ENCODE data around the gene SLC50A1. TPM values are rescaled to one million over a fixed set of nuclear protein-coding genes. Genes with fewer than 3 reads are reported as not detected.

SLC50A1 gene
- polyA plus RNA-seq, 2 of the 4 experiments (the other 2 are of a cell fraction): 28.2 to 39.4 TPM

DNA sequence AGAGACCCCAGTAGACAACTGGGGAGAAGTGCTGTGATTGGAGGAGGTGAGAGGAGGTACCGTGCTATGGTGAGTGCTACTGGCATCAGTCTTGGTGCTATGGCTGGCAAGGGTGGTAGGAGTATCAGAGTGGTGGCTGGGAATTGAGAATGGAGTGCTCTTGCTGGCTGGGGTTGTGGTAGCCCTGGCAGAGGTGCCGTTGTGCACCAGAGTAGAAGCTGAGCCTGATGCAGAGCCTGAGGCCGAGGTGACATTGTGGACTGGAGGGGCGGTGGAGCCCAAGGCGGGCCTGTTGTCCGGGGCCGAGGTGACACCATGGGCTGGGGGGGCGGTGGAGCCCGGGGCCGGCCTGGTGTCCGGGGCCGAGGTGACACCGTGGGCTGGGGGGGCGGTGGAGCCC is 52.6 kb downstream of the SLC50A1 start:
- Histone ChIP-seq H3K9me3 (no peaks in the 10 kb centered on the region), H3K4me2 (no peak overlapping the region), H3K4me1 (peaks cover 14% of the 10 kb centered on the region), H3K27ac (no peak overlapping the region), H3K4me3 (no peak overlapping the region)
- ATAC-seq (peak; percentile 4 to 11; a peak in 1 of 6 replicates), DNase-seq (ENCODE audit: low read depth in 1 of 2, low spot score in 1 of 2) (no peak), FAIRE-seq (no peak)
- ChIA-PET POLR2A (no interaction called here), CTCF (interaction anchor here (1.0 to 5.6 kb wide), 2 partner anchors 14 to 62 kb away, joined by 3 to 51 read pairs; partner anchors contain the start of genes KRTCAP2 and TRIM46)
- TF ChIP-seq NPAS2 (CRISPR knock-in tag; IDR thresholded peaks at IDR 0.05; ENCODE audit: borderline replicate concordance): no peak
- no peak for TF ChIP-seq EHMT2 (IDR thresholded peaks at IDR 0.05; ENCODE audit: low read depth)
- TF ChIP-seq KDM1A (IDR thresholded peaks at IDR 0.05; ENCODE audit: low read depth): no peak
- TF ChIP-seq CEBPB (IDR thresholded peaks at IDR 0.05): no peak
- TF ChIP-seq CBX2 (IDR thresholded peaks at IDR 0.05; ENCODE audit: borderline replicate concordance, low read depth): no peak
- no peak for TF ChIP-seq TFCP2L1 (CRISPR knock-in tag; IDR thresholded peaks at IDR 0.05)
- TF ChIP-seq, protein P1, sequence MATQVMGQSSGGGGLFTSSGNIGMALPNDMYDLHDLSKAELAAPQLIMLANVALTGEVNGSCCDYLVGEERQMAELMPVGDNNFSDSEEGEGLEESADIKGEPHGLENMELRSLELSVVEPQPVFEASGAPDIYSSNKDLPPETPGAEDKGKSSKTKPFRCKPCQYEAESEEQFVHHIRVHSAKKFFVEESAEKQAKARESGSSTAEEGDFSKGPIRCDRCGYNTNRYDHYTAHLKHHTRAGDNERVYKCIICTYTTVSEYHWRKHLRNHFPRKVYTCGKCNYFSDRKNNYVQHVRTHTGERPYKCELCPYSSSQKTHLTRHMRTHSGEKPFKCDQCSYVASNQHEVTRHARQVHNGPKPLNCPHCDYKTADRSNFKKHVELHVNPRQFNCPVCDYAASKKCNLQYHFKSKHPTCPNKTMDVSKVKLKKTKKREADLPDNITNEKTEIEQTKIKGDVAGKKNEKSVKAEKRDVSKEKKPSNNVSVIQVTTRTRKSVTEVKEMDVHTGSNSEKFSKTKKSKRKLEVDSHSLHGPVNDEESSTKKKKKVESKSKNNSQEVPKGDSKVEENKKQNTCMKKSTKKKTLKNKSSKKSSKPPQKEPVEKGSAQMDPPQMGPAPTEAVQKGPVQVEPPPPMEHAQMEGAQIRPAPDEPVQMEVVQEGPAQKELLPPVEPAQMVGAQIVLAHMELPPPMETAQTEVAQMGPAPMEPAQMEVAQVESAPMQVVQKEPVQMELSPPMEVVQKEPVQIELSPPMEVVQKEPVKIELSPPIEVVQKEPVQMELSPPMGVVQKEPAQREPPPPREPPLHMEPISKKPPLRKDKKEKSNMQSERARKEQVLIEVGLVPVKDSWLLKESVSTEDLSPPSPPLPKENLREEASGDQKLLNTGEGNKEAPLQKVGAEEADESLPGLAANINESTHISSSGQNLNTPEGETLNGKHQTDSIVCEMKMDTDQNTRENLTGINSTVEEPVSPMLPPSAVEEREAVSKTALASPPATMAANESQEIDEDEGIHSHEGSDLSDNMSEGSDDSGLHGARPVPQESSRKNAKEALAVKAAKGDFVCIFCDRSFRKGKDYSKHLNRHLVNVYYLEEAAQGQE (IDR thresholded peaks at IDR 0.05): no peak
- no peak for TF ChIP-seq MAFK (IDR thresholded peaks at IDR 0.05; ENCODE audit: partially characterized antibody)
- TF ChIP-seq NFE2L2 (conservative IDR thresholded peaks at IDR 0.05; ENCODE audit: low read length): no peak
- no peak for TF ChIP-seq PBX3 (IDR thresholded peaks at IDR 0.05)
- no peak for TF ChIP-seq PHF8 (IDR thresholded peaks at IDR 0.05; ENCODE audit: borderline replicate concordance, low read depth)
- TF ChIP-seq, protein P2, sequence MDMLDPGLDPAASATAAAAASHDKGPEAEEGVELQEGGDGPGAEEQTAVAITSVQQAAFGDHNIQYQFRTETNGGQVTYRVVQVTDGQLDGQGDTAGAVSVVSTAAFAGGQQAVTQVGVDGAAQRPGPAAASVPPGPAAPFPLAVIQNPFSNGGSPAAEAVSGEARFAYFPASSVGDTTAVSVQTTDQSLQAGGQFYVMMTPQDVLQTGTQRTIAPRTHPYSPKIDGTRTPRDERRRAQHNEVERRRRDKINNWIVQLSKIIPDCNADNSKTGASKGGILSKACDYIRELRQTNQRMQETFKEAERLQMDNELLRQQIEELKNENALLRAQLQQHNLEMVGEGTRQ (IDR thresholded peaks at IDR 0.05): no peak
- WGBS (ENCODE audit: missing lambda C conversion rate): 86% methylated on average over 6 of the region's 14 CpGs

Small RNA genes within 50 kb of the gene (small RNA-seq; reads per million reads assigned to genes)
- gene HMGN2P18: 0 reads per million in 6 experiments
- 0 reads per million in 6 experiments for gene RF00019

Other genes starting within 250 kb of the SLC50A1 start
- 31.4 and 35.7 TPM in 2 replicates for gene PMVK, start 199.1 kb upstream of the SLC50A1 start, polyA plus RNA-seq (2011; rRNA removed)
- 52.0 to 57.3 TPM (median 53.0 TPM) in 3 replicates for gene PMVK, start 199.1 kb upstream of the SLC50A1 start, polyA plus RNA-seq (2017; fragmentation: RNase III; extraction: RNeasy Plus Mini Kit Qiagen cat#74134 plus additional on column Dnase treatment)
- 15.0 and 16.8 TPM in 2 replicates for gene PBXIP1, start 179.8 kb upstream of the SLC50A1 start, polyA plus RNA-seq (2011; rRNA removed)
- gene PBXIP1, start 179.8 kb upstream of the SLC50A1 start, polyA plus RNA-seq (2017; fragmentation: RNase III; extraction: RNeasy Plus Mini Kit Qiagen cat#74134 plus additional on column Dnase treatment): 13.9 to 22.4 TPM (median 20.8 TPM) in 3 replicates
- 24.6 and 25.8 TPM in 2 replicates for gene PYGO2, start 174.1 kb upstream of the SLC50A1 start, polyA plus RNA-seq (2011; rRNA removed)
- gene PYGO2, start 174.1 kb upstream of the SLC50A1 start, polyA plus RNA-seq (2017; fragmentation: RNase III; extraction: RNeasy Plus Mini Kit Qiagen cat#74134 plus additional on column Dnase treatment): 15.7 to 18.9 TPM (median 18.3 TPM) in 3 replicates
- gene SHC1, start 165.1 kb upstream of the SLC50A1 start, polyA plus RNA-seq (2011; rRNA removed): 174 and 203 TPM in 2 replicates
- 117 to 124 TPM (median 118 TPM) in 3 replicates for gene SHC1, start 165.1 kb upstream of the SLC50A1 start, polyA plus RNA-seq (2017; fragmentation: RNase III; extraction: RNeasy Plus Mini Kit Qiagen cat#74134 plus additional on column Dnase treatment)
- 725 and 787 TPM in 2 replicates for gene CKS1B, start 161.2 kb upstream of the SLC50A1 start, polyA plus RNA-seq (2011; rRNA removed)
- gene CKS1B, start 161.2 kb upstream of the SLC50A1 start, polyA plus RNA-seq (2017; fragmentation: RNase III; extraction: RNeasy Plus Mini Kit Qiagen cat#74134 plus additional on column Dnase treatment): 345 to 366 TPM (median 356 TPM) in 3 replicates
- gene FLAD1, start 152.5 kb upstream of the SLC50A1 start, polyA plus RNA-seq (2011; rRNA removed): 43.5 and 57.1 TPM in 2 replicates
- gene FLAD1, start 152.5 kb upstream of the SLC50A1 start, polyA plus RNA-seq (2017; fragmentation: RNase III; extraction: RNeasy Plus Mini Kit Qiagen cat#74134 plus additional on column Dnase treatment): 34.1 to 38.2 TPM (median 36.0 TPM) in 3 replicates
- 0.32 TPM in 1 of 2 replicates, not detected in the other for gene LENEP, start 142.3 kb upstream of the SLC50A1 start, polyA plus RNA-seq (2011; rRNA removed)
- gene LENEP, start 142.3 kb upstream of the SLC50A1 start, polyA plus RNA-seq (2017; fragmentation: RNase III; extraction: RNeasy Plus Mini Kit Qiagen cat#74134 plus additional on column Dnase treatment): not detected in 3 replicates
- 20.5 and 20.8 TPM in 2 replicates for gene ZBTB7B, start 133.1 kb upstream of the SLC50A1 start, polyA plus RNA-seq (2011; rRNA removed)
- 24.7 to 30.7 TPM (median 29.0 TPM) in 3 replicates for gene ZBTB7B, start 133.1 kb upstream of the SLC50A1 start, polyA plus RNA-seq (2017; fragmentation: RNase III; extraction: RNeasy Plus Mini Kit Qiagen cat#74134 plus additional on column Dnase treatment)
- 1.0 and 1.5 TPM in 2 replicates for gene DCST2, start 102.1 kb upstream of the SLC50A1 start, polyA plus RNA-seq (2011; rRNA removed)
- gene DCST2, start 102.1 kb upstream of the SLC50A1 start, polyA plus RNA-seq (2017; fragmentation: RNase III; extraction: RNeasy Plus Mini Kit Qiagen cat#74134 plus additional on column Dnase treatment): 0.23 to 0.46 TPM (median 0.43 TPM) in 3 replicates
- gene DCST1, start 102.0 kb upstream of the SLC50A1 start, polyA plus RNA-seq (2011; rRNA removed): 0.06 TPM in 1 of 2 replicates, not detected in the other
- not detected in 3 replicates for gene DCST1, start 102.0 kb upstream of the SLC50A1 start, polyA plus RNA-seq (2017; fragmentation: RNase III; extraction: RNeasy Plus Mini Kit Qiagen cat#74134 plus additional on column Dnase treatment)
- gene ADAM15, start 84.5 kb upstream of the SLC50A1 start, polyA plus RNA-seq (2011; rRNA removed): 25.6 and 33.6 TPM in 2 replicates
- 33.0 to 35.2 TPM (median 34.2 TPM) in 3 replicates for gene ADAM15, start 84.5 kb upstream of the SLC50A1 start, polyA plus RNA-seq (2017; fragmentation: RNase III; extraction: RNeasy Plus Mini Kit Qiagen cat#74134 plus additional on column Dnase treatment)
- gene EFNA4, start 72.1 kb upstream of the SLC50A1 start, polyA plus RNA-seq (2011; rRNA removed): 3.1 and 4.9 TPM in 2 replicates
- 6.1 to 8.7 TPM (median 7.5 TPM) in 3 replicates for gene EFNA4, start 72.1 kb upstream of the SLC50A1 start, polyA plus RNA-seq (2017; fragmentation: RNase III; extraction: RNeasy Plus Mini Kit Qiagen cat#74134 plus additional on column Dnase treatment)
- 1.9 and 2.6 TPM in 2 replicates for gene EFNA3, start 57.0 kb upstream of the SLC50A1 start, polyA plus RNA-seq (2011; rRNA removed)
- gene EFNA3, start 57.0 kb upstream of the SLC50A1 start, polyA plus RNA-seq (2017; fragmentation: RNase III; extraction: RNeasy Plus Mini Kit Qiagen cat#74134 plus additional on column Dnase treatment): 2.0 to 3.2 TPM (median 2.7 TPM) in 3 replicates
- 38.9 and 64.6 TPM in 2 replicates for gene EFNA1, start 8.0 kb upstream of the SLC50A1 start, polyA plus RNA-seq (2011; rRNA removed)
- 19.1 to 25.4 TPM (median 25.1 TPM) in 3 replicates for gene EFNA1, start 8.0 kb upstream of the SLC50A1 start, polyA plus RNA-seq (2017; fragmentation: RNase III; extraction: RNeasy Plus Mini Kit Qiagen cat#74134 plus additional on column Dnase treatment)
- 22.8 and 33.7 TPM in 2 replicates for gene DPM3, start 4.7 kb downstream of the SLC50A1 start, polyA plus RNA-seq (2011; rRNA removed)
- gene DPM3, start 4.7 kb downstream of the SLC50A1 start, polyA plus RNA-seq (2017; fragmentation: RNase III; extraction: RNeasy Plus Mini Kit Qiagen cat#74134 plus additional on column Dnase treatment): 67.5 to 83.0 TPM (median 80.3 TPM) in 3 replicates
- 154 and 227 TPM in 2 replicates for gene KRTCAP2, start 37.5 kb downstream of the SLC50A1 start, polyA plus RNA-seq (2011; rRNA removed)
- gene KRTCAP2, start 37.5 kb downstream of the SLC50A1 start, polyA plus RNA-seq (2017; fragmentation: RNase III; extraction: RNeasy Plus Mini Kit Qiagen cat#74134 plus additional on column Dnase treatment): 216 to 218 TPM (median 217 TPM) in 3 replicates
- gene TRIM46, start 38.0 kb downstream of the SLC50A1 start, polyA plus RNA-seq (2011; rRNA removed): 1.1 and 1.5 TPM in 2 replicates
- gene TRIM46, start 38.0 kb downstream of the SLC50A1 start, polyA plus RNA-seq (2017; fragmentation: RNase III; extraction: RNeasy Plus Mini Kit Qiagen cat#74134 plus additional on column Dnase treatment): 1.7 to 2.8 TPM (median 2.7 TPM) in 3 replicates
- 13.8 and 16.2 TPM in 2 replicates for gene THBS3, start 72.0 kb downstream of the SLC50A1 start, polyA plus RNA-seq (2011; rRNA removed)
- 8.9 to 14.2 TPM (median 12.1 TPM) in 3 replicates for gene THBS3, start 72.0 kb downstream of the SLC50A1 start, polyA plus RNA-seq (2017; fragmentation: RNase III; extraction: RNeasy Plus Mini Kit Qiagen cat#74134 plus additional on column Dnase treatment)
- 53.4 and 73.9 TPM in 2 replicates for gene MTX1, start 72.8 kb downstream of the SLC50A1 start, polyA plus RNA-seq (2011; rRNA removed)
- gene MTX1, start 72.8 kb downstream of the SLC50A1 start, polyA plus RNA-seq (2017; fragmentation: RNase III; extraction: RNeasy Plus Mini Kit Qiagen cat#74134 plus additional on column Dnase treatment): 64.5 to 67.2 TPM (median 67.1 TPM) in 3 replicates
- gene ENTREP3, start 119.6 kb downstream of the SLC50A1 start, polyA plus RNA-seq (2011; rRNA removed): 8.4 and 10.7 TPM in 2 replicates
- gene ENTREP3, start 119.6 kb downstream of the SLC50A1 start, polyA plus RNA-seq (2017; fragmentation: RNase III; extraction: RNeasy Plus Mini Kit Qiagen cat#74134 plus additional on column Dnase treatment): 22.4 to 29.5 TPM (median 27.3 TPM) in 3 replicates
- gene SCAMP3, start 126.5 kb downstream of the SLC50A1 start, polyA plus RNA-seq (2011; rRNA removed): 135 and 147 TPM in 2 replicates
- 73.1 to 78.1 TPM (median 75.9 TPM) in 3 replicates for gene SCAMP3, start 126.5 kb downstream of the SLC50A1 start, polyA plus RNA-seq (2017; fragmentation: RNase III; extraction: RNeasy Plus Mini Kit Qiagen cat#74134 plus additional on column Dnase treatment)
- 45.7 and 51.0 TPM in 2 replicates for gene CLK2, start 137.7 kb downstream of the SLC50A1 start, polyA plus RNA-seq (2011; rRNA removed)
- gene CLK2, start 137.7 kb downstream of the SLC50A1 start, polyA plus RNA-seq (2017; fragmentation: RNase III; extraction: RNeasy Plus Mini Kit Qiagen cat#74134 plus additional on column Dnase treatment): 32.4 to 37.9 TPM (median 37.5 TPM) in 3 replicates
- gene HCN3, start 141.6 kb downstream of the SLC50A1 start, polyA plus RNA-seq (2011; rRNA removed): 4.1 and 7.3 TPM in 2 replicates
- 5.3 to 8.1 TPM (median 7.6 TPM) in 3 replicates for gene HCN3, start 141.6 kb downstream of the SLC50A1 start, polyA plus RNA-seq (2017; fragmentation: RNase III; extraction: RNeasy Plus Mini Kit Qiagen cat#74134 plus additional on column Dnase treatment)
- 0.03 TPM in 1 of 2 replicates, not detected in the other for gene PKLR, start 165.6 kb downstream of the SLC50A1 start, polyA plus RNA-seq (2011; rRNA removed)
- gene PKLR, start 165.6 kb downstream of the SLC50A1 start, polyA plus RNA-seq (2017; fragmentation: RNase III; extraction: RNeasy Plus Mini Kit Qiagen cat#74134 plus additional on column Dnase treatment): 0.03 TPM in 1 of 3 replicates, not detected in the others
- gene FDPS, start 173.0 kb downstream of the SLC50A1 start, polyA plus RNA-seq (2011; rRNA removed): 143 and 148 TPM in 2 replicates
- gene FDPS, start 173.0 kb downstream of the SLC50A1 start, polyA plus RNA-seq (2017; fragmentation: RNase III; extraction: RNeasy Plus Mini Kit Qiagen cat#74134 plus additional on column Dnase treatment): 176 to 228 TPM (median 205 TPM) in 3 replicates
- gene RUSC1, start 185.0 kb downstream of the SLC50A1 start, polyA plus RNA-seq (2011; rRNA removed): 27.8 and 29.1 TPM in 2 replicates
- 27.5 to 32.2 TPM (median 30.9 TPM) in 3 replicates for gene RUSC1, start 185.0 kb downstream of the SLC50A1 start, polyA plus RNA-seq (2017; fragmentation: RNase III; extraction: RNeasy Plus Mini Kit Qiagen cat#74134 plus additional on column Dnase treatment)

All from A549 (cell line).